Measurements from ENCODE around the gene COL23A1. TPM values are rescaled to one million over a fixed set of nuclear protein-coding genes. Genes with fewer than 3 reads are reported as not detected.

COL23A1 gene
- total RNA-seq, 4 donors from 2014 or later: 0.83 to 1.8 (median 1.5) TPM

DNA sequence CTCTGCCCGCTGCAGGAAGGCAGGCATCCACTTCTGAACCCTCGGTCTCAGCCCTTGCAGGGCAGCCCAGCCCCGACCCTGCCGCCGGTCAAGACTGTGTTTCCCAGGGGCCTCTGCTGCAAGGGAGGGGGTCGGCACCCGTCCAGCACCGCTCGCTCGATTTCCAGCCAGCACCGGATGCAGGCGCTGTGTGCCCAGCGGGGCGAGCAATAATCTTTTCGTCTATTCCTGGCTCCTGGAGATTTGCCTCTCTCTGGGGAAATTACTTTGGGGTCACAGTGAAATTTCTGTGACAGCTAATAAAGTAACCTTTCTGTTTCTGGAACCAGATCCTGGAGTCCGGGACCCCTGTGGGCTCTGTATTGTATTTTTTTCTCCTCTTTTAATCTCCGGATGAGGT is 155.3 kb downstream of the COL23A1 start:
- Histone ChIP-seq H3K27ac (replicated peaks in 1 of 4) (no peak overlapping the region), H3K4me1 (peaks cover 0 to 9% (median 6%) of the 10 kb centered on the region in 4 donors), H3K4me3 (no peak overlapping the region), H3K9me3 (peaks cover 0 to 6% (median 5%) of the 10 kb centered on the region in 4 donors), H3K27me3 (no peaks in the 10 kb centered on the region), H3K36me3 (no peaks in the 10 kb centered on the region)
- intact Hi-C loops (cut with DNase I): no loop called here
- DNase-seq (ENCODE audit: extremely low spot score): peak; percentile 88
- WGBS: 51% methylated on average over 12 of the region's 17 CpGs
- TF ChIP-seq POLR2A (IDR thresholded peaks at IDR 0.05; ENCODE audit: low read depth) (no peak), POLR2AphosphoS5 (IDR thresholded peaks at IDR 0.05) (no peak), EP300 (IDR thresholded peaks at IDR 0.05) (no peak), CTCF (IDR thresholded peaks at IDR 0.05) (no peak)

- Histone ChIP-seq H3K9me3 (peaks cover 0 to 6% (median 5%) of the 10 kb centered on the region in 4 donors), H3K27me3 (no peaks in the 10 kb centered on the region), H3K4me3 (no peak overlapping the region), H3K27ac (replicated peaks in 1 of 4) (no peak overlapping the region), H3K4me1 (peaks cover 4 to 12% (median 9%) of the 10 kb centered on the region in 4 donors), H3K36me3 (no peaks in the 10 kb centered on the region)
- DNase-seq (ENCODE audit: extremely low spot score): peak; percentile 91
- WGBS: 80% methylated on average over 9 of the region's 13 CpGs
- intact Hi-C loops (cut with DNase I): no loop called here
- TF ChIP-seq CTCF (IDR thresholded peaks at IDR 0.05) (no peak), EP300 (IDR thresholded peaks at IDR 0.05) (no peak), POLR2A (IDR thresholded peaks at IDR 0.05; ENCODE audit: low read depth) (no peak), POLR2AphosphoS5 (IDR thresholded peaks at IDR 0.05) (no peak)
These were observed 156.0 kb downstream of the COL23A1 start for GRCh38 chr5:178434016-178434761.

GRCh38 chr5:178433273-178433775 is 156.9 kb downstream of the COL23A1 start:
- intact Hi-C loops (cut with DNase I): no loop called here
- no peak overlapping the region for H3K27ac ChIP-seq (replicated peaks in 1 of 4)
- peak; percentile 53 for DNase-seq (ENCODE audit: extremely low spot score)
- H3K36me3 ChIP-seq: no peaks in the 10 kb centered on the region
- peaks cover 0 to 6% (median 5%) of the 10 kb centered on the region in 4 donors for H3K9me3 ChIP-seq
- no peak overlapping the region for H3K4me3 ChIP-seq
- H3K27me3 ChIP-seq: no peaks in the 10 kb centered on the region
- peaks cover 13 to 20% (median 17%) of the 10 kb centered on the region in 4 donors for H3K4me1 ChIP-seq
- 87% methylated on average over 7 of the region's 7 CpGs for WGBS
- no peak for TF ChIP-seq POLR2AphosphoS5 (IDR thresholded peaks at IDR 0.05)
- no peak for TF ChIP-seq EP300 (IDR thresholded peaks at IDR 0.05)
- TF ChIP-seq POLR2A (IDR thresholded peaks at IDR 0.05; ENCODE audit: low read depth): no peak
- no peak for TF ChIP-seq CTCF (IDR thresholded peaks at IDR 0.05)

DNA sequence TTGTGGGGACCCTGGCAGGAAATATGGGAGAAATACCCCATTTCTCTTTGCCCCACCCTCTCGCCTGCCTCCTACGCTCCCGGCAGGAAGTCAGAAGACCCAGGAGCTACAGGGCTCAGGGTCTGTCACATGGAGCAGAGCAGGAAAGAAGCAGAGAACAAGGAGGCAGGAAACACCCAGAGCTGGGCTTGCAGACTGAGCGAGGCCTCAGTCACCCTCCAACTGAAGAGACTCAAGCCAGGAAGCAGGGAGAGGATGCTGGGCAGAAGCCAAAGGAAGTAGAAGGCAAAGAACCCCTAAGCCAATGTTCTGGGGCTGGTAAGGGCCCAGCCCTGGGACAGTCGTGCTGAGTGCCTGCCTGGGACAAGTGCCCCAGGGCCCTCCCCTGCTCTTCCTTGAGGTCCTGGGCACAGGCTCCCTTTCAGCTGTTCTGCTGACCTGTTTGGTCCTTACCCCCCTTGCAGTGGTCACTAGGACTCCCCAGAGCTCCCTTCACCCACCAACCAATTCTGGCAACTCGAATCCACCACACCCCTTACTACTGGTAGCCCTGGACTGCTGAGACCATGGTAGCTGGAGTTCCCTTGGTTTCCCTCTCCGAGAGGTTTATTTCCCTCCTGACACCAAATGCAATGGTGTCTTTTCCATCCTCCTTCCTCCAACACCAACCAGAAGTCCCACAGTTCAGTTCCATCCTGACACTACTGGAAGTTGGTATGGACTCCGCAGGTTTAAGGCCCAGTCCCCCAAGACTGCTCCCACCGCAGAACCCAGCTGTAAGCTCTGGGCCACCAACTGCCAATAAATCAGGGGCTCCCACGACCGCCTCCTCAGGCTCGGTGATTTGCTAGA is 157.5 kb downstream of the COL23A1 start:
- TF ChIP-seq CTCF (IDR thresholded peaks at IDR 0.05): no peak
- no peak for TF ChIP-seq POLR2AphosphoS5 (IDR thresholded peaks at IDR 0.05)
- TF ChIP-seq EP300 (IDR thresholded peaks at IDR 0.05): no peak
- no peak for TF ChIP-seq POLR2A (IDR thresholded peaks at IDR 0.05; ENCODE audit: low read depth)
- no peaks in the 10 kb centered on the region for H3K36me3 ChIP-seq
- no peaks in the 10 kb centered on the region for H3K27me3 ChIP-seq
- WGBS: 85% methylated on average over 12 of the region's 12 CpGs
- no peak overlapping the region for H3K27ac ChIP-seq (replicated peaks in 1 of 4)
- intact Hi-C loops (cut with DNase I): no loop called here
- peaks cover 15 to 25% (median 20%) of the 10 kb centered on the region in 4 donors for H3K4me1 ChIP-seq
- peaks cover 0 to 6% (median 5%) of the 10 kb centered on the region in 4 donors for H3K9me3 ChIP-seq
- peak; percentile 72 for DNase-seq (ENCODE audit: extremely low spot score)
- no peak overlapping the region for H3K4me3 ChIP-seq
